Measurements from ENCODE around the gene PPT2.

The PPT2 gene

DNA sequence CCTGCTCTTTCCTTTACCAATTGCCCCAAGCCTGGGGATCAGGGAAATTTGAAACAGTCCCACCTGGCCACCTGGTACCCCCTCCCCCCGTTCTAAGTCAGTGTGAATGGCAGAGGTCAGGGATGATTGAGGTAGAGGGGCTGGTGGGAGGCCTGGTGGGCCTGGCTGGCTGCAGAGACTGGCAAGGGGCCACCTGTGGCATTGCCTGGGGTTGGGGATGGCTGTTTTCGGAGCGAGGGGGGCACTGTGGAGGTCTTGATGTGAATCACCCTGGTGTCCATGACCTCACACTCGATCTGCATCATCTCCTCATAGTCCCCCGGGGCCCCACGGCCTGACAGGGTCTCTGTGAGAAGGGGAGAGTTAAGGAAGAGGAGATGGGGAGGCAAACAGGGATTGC is 38.3 kb upstream of the PPT2 start:
- TF ChIP-seq ZNF274 (IDR thresholded peaks at IDR 0.05; ENCODE audit: low read depth, low read length): no peak
- no peak overlapping the region for H3K4me3 ChIP-seq (ENCODE audit: low read length)

GRCh38 chr6:32116674-32117073 is 37.3 kb upstream of the PPT2 start:
- TF ChIP-seq ZNF274 (IDR thresholded peaks at IDR 0.05; ENCODE audit: low read depth, low read length): no peak
- H3K4me3 ChIP-seq (ENCODE audit: low read length): no peak overlapping the region

DNA sequence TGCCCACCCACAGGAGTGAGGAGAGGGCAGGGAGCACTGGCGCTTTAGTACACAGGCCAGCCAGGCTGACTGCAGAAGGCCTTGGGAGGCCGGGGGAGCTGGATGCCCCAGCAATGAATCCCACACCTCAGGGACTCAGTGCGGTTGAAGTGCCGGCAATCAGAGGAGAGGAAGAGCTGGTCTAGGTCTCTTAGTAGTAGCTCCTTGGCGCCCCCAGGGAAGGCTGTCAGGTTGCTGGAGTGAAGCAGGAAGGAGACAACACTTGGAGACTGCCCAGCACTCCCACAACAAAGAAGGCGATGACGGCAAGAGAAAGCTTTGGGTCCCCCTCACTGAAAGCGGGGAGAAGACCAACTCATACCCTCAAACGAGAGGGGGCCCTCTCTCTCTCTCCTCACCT is 36.5 kb upstream of the PPT2 start:
- TF ChIP-seq ZNF274 (IDR thresholded peaks at IDR 0.05; ENCODE audit: low read depth, low read length): no peak
- H3K4me3 ChIP-seq (ENCODE audit: low read length): no peak overlapping the region

GRCh38 chr6:32118782-32119628 is 34.9 kb upstream of the PPT2 start:
- no peak overlapping the region for H3K4me3 ChIP-seq (ENCODE audit: low read length)
- no peak for TF ChIP-seq ZNF274 (IDR thresholded peaks at IDR 0.05; ENCODE audit: low read depth, low read length)

GRCh38 chr6:32120573-32121059 is 33.3 kb upstream of the PPT2 start:
- H3K4me3 ChIP-seq (ENCODE audit: low read length): no peak overlapping the region
- no peak for TF ChIP-seq ZNF274 (IDR thresholded peaks at IDR 0.05; ENCODE audit: low read depth, low read length)

- TF ChIP-seq ZNF274 (IDR thresholded peaks at IDR 0.05; ENCODE audit: low read depth, low read length): no peak
- no peak overlapping the region for H3K4me3 ChIP-seq (ENCODE audit: low read length)
These were observed 30.3 kb upstream of the PPT2 start for GRCh38 chr6:32123681-32124080.

- peak overlapping the region; percentile 73 for H3K4me3 ChIP-seq (ENCODE audit: low read length)
- no peak for TF ChIP-seq ZNF274 (IDR thresholded peaks at IDR 0.05; ENCODE audit: low read depth, low read length)
These were observed 27.1 kb upstream of the PPT2 start for GRCh38 chr6:32126880-32127279.

DNA sequence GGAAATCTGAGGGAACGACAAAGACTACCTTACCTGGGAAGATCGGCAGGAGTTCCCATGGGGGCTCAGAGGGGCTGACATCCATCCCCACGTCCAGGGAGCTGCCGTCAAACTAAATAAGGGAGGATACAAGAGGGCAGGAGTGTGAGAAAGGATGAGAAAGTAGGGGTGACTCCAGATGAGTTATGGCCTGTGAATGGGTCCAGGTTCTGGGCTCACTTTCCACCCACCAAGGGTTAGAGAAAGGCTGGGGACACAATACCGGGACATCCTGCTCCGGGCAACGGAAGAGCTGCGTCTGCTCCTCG is 26.6 kb upstream of the PPT2 start:
- no peak for TF ChIP-seq ZNF274 (IDR thresholded peaks at IDR 0.05; ENCODE audit: low read depth, low read length)
- H3K4me3 ChIP-seq (ENCODE audit: low read length): peak overlapping the region; percentile 73

DNA sequence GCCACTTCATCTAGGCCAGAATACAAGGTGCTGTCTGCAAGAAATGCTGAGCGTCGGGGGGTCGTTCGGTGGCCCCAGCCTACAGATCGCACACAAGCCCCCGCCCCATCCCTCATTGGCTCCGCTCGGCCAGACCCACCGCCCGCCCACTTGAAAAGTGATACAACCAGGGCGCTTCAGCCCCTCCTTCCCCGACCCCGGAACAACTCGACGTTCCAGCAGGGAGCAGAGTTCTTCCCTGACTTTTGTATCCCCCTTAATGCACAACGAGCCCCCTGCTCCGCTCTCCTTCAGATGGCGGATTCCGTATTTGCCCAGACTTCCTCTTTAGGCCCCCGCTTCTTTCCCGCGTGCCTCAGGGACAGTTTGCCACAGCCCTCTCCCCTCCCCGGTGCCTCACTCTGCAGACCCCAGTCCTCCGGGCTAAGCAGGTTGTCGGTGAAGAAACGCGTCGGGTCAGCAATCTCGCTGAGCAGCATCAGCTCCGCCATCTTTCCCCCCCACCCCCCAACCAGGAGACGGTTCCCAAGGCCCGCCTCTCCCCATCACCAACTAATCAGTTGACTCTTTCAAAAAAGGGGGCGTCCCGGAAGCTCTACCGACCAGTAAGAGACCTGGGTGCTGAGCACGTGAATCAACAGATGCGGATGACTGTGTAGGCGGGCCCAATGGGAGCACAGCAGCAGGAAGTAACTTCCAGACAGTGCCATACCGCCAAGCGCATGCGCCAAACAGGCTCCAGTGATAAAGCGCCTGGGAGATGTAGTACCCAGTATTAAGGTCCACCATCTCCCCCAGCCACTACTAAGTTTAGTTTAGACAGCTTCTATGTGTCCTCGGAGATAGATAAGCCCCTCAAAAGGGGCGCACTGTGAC is 26.0 kb upstream of the PPT2 start, which contains the start of gene ATF6B:
TSS of gene ATF6B (minus strand) at position 530 of the 876 bp plus-strand sequence. CDS start at position 491, 39 bp downstream.
- H3K4me3 ChIP-seq (ENCODE audit: low read length): peak within 1 kb of the TSS; percentile 83
- TF ChIP-seq ZNF274 (IDR thresholded peaks at IDR 0.05; ENCODE audit: low read depth, low read length): no peak

DNA sequence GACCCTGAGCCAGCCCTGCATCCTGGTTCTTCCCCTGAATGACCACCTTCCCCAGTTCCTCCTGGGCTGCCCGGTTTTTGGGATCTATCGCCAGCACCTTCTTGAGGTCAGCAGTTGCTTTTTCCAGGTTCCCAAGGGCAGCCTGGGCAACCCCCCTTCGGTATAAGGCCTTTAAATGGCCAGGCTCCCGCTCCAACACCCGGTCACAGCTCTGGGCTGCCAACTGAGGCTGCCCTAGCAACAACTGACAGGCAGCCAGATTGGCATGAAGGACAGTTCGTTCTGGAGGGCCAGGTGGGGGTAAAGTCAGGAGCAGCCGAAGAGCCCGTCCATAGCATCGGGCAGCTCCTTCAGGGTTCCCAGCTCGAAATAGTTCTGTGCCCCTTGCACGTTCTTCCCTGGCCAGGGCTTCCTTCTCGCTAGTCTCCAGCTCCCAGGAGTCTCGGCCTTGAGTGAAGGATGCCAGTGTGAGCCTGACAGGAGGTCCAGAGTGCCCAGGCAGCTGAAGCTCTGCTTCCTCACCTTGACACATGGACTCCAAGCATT is 25.1 kb upstream of the PPT2 start:
- TF ChIP-seq ZNF274 (IDR thresholded peaks at IDR 0.05; ENCODE audit: low read depth, low read length): no peak
- H3K4me3 ChIP-seq (ENCODE audit: low read length): peak overlapping the region; percentile 83; the same call in 1 of the 2 replicates

DNA sequence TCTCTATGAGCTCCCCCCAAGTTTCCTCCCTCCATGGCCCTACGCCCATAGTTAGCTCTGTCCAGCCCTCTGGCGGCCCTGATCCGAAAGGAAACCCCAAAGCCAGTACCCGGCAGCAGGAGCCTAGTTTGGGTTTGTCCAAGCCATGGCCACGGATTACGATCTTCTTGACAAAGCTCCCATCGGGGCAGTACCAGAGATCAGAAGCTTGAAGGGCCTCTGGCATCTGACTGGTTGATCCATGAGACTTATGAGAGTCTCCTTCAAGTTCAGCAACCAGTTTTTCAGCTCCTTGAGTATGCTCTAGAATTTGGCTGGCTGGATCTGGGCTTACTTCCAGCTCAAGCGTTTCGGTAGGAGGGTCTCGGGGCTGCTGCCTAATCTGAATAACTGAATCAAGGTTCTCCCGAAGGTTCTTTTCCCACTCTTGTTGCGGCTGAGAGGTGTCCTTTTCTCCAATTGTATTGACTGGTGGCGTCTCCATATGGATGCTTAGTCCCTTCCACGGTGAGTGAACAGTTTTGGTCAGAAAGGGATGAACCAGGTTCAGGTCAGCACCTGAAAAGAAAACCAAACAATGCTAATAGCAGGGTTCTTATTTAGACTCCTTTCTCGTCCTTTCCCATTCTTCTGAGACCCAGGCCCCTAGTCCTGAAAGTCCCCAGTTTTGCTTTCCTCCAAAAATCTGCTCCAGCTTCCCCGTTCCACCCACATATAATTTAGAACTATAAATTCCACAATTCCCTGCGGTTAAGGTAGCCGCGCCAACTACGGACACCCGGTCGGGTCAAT is 24.4 kb upstream of the PPT2 start:
- peak overlapping the region; percentile 83 for H3K4me3 ChIP-seq (ENCODE audit: low read length)
- TF ChIP-seq ZNF274 (IDR thresholded peaks at IDR 0.05; ENCODE audit: low read depth, low read length): no peak

- no peak for TF ChIP-seq ZNF274 (IDR thresholded peaks at IDR 0.05; ENCODE audit: low read depth, low read length)
- H3K4me3 ChIP-seq (ENCODE audit: low read length): no peak overlapping the region
These were observed 22.4 kb upstream of the PPT2 start for GRCh38 chr6:32131439-32131948.

GRCh38 chr6:32132110-32132509 is 21.8 kb upstream of the PPT2 start:
- TF ChIP-seq ZNF274 (IDR thresholded peaks at IDR 0.05; ENCODE audit: low read depth, low read length): no peak
- H3K4me3 ChIP-seq (ENCODE audit: low read length): no peak overlapping the region
